PC-3 (cell line): ENCODE data around the gene PRDM12.

Experiments
- EZH2phosphoT487 ChIP-seq: fragments of 300-600 bp; sonication (generic); IDR thresholded peaks from 2 replicates; pipeline ENCODE4 v1.6.1; 2018; ENCODE audit warnings: mild to moderate bottlenecking, antibody characterized with exemption, low read length, borderline replicate concordance
- TF ChIP-seq, protein P1 (sequence below): fragments of 300-600 bp; sonication (generic); conservative IDR thresholded peaks from 2 replicates; pipeline ENCODE4 v1.5.1; 2017; ENCODE audit warnings: antibody characterized with exemption, low read depth, mild to moderate bottlenecking, low read length

- TF ChIP-seq, protein P1, sequence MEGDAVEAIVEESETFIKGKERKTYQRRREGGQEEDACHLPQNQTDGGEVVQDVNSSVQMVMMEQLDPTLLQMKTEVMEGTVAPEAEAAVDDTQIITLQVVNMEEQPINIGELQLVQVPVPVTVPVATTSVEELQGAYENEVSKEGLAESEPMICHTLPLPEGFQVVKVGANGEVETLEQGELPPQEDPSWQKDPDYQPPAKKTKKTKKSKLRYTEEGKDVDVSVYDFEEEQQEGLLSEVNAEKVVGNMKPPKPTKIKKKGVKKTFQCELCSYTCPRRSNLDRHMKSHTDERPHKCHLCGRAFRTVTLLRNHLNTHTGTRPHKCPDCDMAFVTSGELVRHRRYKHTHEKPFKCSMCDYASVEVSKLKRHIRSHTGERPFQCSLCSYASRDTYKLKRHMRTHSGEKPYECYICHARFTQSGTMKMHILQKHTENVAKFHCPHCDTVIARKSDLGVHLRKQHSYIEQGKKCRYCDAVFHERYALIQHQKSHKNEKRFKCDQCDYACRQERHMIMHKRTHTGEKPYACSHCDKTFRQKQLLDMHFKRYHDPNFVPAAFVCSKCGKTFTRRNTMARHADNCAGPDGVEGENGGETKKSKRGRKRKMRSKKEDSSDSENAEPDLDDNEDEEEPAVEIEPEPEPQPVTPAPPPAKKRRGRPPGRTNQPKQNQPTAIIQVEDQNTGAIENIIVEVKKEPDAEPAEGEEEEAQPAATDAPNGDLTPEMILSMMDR: no peak
- no peak for TF ChIP-seq EZH2phosphoT487
Observed at GRCh38 chr9:130688072-130688471, 23.7 kb downstream of the PRDM12 start.
